GM12878 (cell line): ENCODE results near the gene CACNG1. TPM values are rescaled to one million over a fixed set of nuclear protein-coding genes. Genes with fewer than 3 reads are reported as not detected.

ENCODE experiments used
- ATAC-seq: fragments of 200-7000 bp; cut with Tn5 transposase; 3 replicates; pipeline ENCODE4 v1.9.1; 2020; ENCODE audit warnings: mild to moderate bottlenecking, moderate library complexity
- BruUV-seq: library from RNA; stranded (reverse); fragments of 400-500 nt; replicated peaks from 2 replicates; lab custom pipeline; 2021; lab: Mats Ljungman, UMichigan
- CTCF ChIA-PET: fragments of 300-600 bp; sonication (Branson Sonifier 250); formaldehyde crosslinking; extraction: SDS; loops from one replicate; lab custom pipeline; 2021; ENCODE audit warnings: inconsistent platforms; lab: Yijun Ruan, JAX
- POLR2A ChIA-PET: fragments of 350-600 bp; formaldehyde crosslinking; extraction: SDS; loops from one replicate; lab custom pipeline; 2021; ENCODE audit warnings: inconsistent platforms; lab: Charles Lee
- RAD21 ChIA-PET: fragments of 300-600 bp; sonication (Branson Sonifier 250); formaldehyde crosslinking; loops from one replicate; lab custom pipeline; 2023; ENCODE audit warnings: antibody characterized with exemption; ENCODE audit not compliant: unreplicated experiment; lab: Charles Lee
- SMC1A ChIA-PET: fragments of 300-600 bp; sonication (Branson Sonifier 250); formaldehyde crosslinking; loops from one replicate; lab custom pipeline; 2023; ENCODE audit not compliant: unreplicated experiment, uncharacterized antibody; lab: Charles Lee
- DNase-seq: peaks from one replicate; pipeline ENCODE4 v3.0.0-alpha.2; 2011; ENCODE audit warnings: low read depth, low spot score
- FAIRE-seq: peaks from 3 replicates; lab custom pipeline; 2011; peaks lifted over from hg19 to GRCh38; lab: Jason Lieb, UNC
- H2AFZ ChIP-seq: 2 replicates; pipeline ENCODE4 v1.6.0; 2011; ENCODE audit warnings: low read depth, low read length, control low read depth; ENCODE audit not compliant: control insufficient read depth
- H3K27ac ChIP-seq: 2 replicates; pipeline ENCODE4 v1.5.1; 2011; ENCODE audit warnings: control low read depth; ENCODE audit not compliant: control insufficient read depth, insufficient read depth
- H3K27me3 ChIP-seq, 2 experiments: replicated peaks in 1 of 2; 2 replicates each; pipeline versions ENCODE4 v1.6.0 to v1.6.1; 2011; ENCODE audit warnings: low read length in 1 of 2; ENCODE audit not compliant: control insufficient read depth in 2 of 2, insufficient read depth in 2 of 2
- H3K36me3 ChIP-seq, 2 experiments: 2 replicates each; pipeline ENCODE4 v1.5.1; 2011; ENCODE audit warnings: low read length in 1 of 2; ENCODE audit not compliant: control insufficient read depth in 2 of 2, insufficient read depth in 2 of 2
- H3K4me1 ChIP-seq: 2 replicates; pipeline ENCODE4 v1.6.1; 2011; ENCODE audit warnings: mild to moderate bottlenecking, low read length, moderate library complexity, mixed read lengths; ENCODE audit not compliant: control insufficient read depth, insufficient read depth
- H3K4me2 ChIP-seq: 2 replicates; pipeline ENCODE4 v1.6.0; 2011; ENCODE audit warnings: control low read depth; ENCODE audit not compliant: control insufficient read depth, insufficient read depth
- H3K4me3 ChIP-seq: fragments of 200-600 bp; sonication (generic); 2 replicates; pipeline ENCODE4 v1.5.1; 2016
- H3K79me2 ChIP-seq: 2 replicates; pipeline ENCODE4 v1.6.0; 2011; ENCODE audit warnings: low read length; ENCODE audit not compliant: control insufficient read depth, insufficient read depth
- H3K9ac ChIP-seq: 2 replicates; pipeline ENCODE4 v1.8.0; 2011; ENCODE audit warnings: low read length, control low read depth, mixed read lengths; ENCODE audit not compliant: control insufficient read depth, insufficient read depth
- H3K9me3 ChIP-seq: replicated peaks from 3 replicates; pipeline ENCODE4 v1.5.1; 2011; ENCODE audit warnings: mild to moderate bottlenecking, low read length; ENCODE audit not compliant: control insufficient read depth, insufficient read depth
- H4K20me1 ChIP-seq: 2 replicates; pipeline ENCODE4 v1.6.0; 2011; ENCODE audit not compliant: control insufficient read depth, insufficient read depth
- BCL3 ChIP-seq: IDR thresholded peaks from 2 replicates; pipeline ENCODE4 v1.6.1; 2011; ENCODE audit warnings: borderline replicate concordance, low read depth, mild to moderate bottlenecking, moderate library complexity, low read length; ENCODE audit not compliant: insufficient read depth, poor library complexity, severe bottlenecking
- BHLHE40 ChIP-seq, 2 experiments: fragments of 450-650 bp in 1 of 2; IDR thresholded peaks; 2 replicates each; pipeline ENCODE4 v1.6.1; 2011 to 2017; ENCODE audit warnings: low read depth in 2 of 2, borderline replicate concordance in 1 of 2, improper control_type of control experiment in 1 of 2, low read length in 1 of 2, mild to moderate bottlenecking in 1 of 2
- CTCF ChIP-seq, 3 experiments: IDR thresholded peaks in 2 of 3; conservative IDR thresholded peaks in 1 of 3; 2 replicates each; pipeline ENCODE4 v1.5.1; 2011; ENCODE audit warnings: low read depth in 3 of 3, low read length in 3 of 3, mild to moderate bottlenecking in 3 of 3, control low read depth in 2 of 3, moderate library complexity in 2 of 3, inconsistent platforms in 1 of 3, mixed read lengths in 1 of 3; ENCODE audit not compliant: control insufficient read depth in 2 of 3, insufficient read depth in 1 of 3; ENCODE audit errors: extremely low read depth in 1 of 3
- E2F8 ChIP-seq: fragments of 450-650 bp; IDR thresholded peaks from 2 replicates; pipeline ENCODE4 v1.6.1; 2018; ENCODE audit warnings: mild to moderate bottlenecking, low read depth, moderate library complexity; ENCODE audit not compliant: partially characterized antibody
- NBN ChIP-seq: fragments of 450-650 bp; IDR thresholded peaks from 2 replicates; pipeline ENCODE4 v1.6.1; 2016
- NFYA ChIP-seq: IDR thresholded peaks from 2 replicates; pipeline ENCODE4 v1.6.1; 2011; ENCODE audit warnings: low read depth, mild to moderate bottlenecking, low read length, improper control_type of control experiment, borderline replicate concordance
- SMAD1 ChIP-seq: fragments of 450-650 bp; IDR thresholded peaks from 2 replicates; pipeline ENCODE4 v1.6.1; 2018; ENCODE audit warnings: mild to moderate bottlenecking, low read depth; ENCODE audit not compliant: partially characterized antibody
- SRF ChIP-seq, 2 experiments: IDR thresholded peaks; 2 replicates each; pipeline ENCODE4 v1.6.1; 2011; ENCODE audit warnings: low read depth in 2 of 2, low read length in 2 of 2, mild to moderate bottlenecking in 1 of 2, moderate library complexity in 1 of 2
- USF1 ChIP-seq: IDR thresholded peaks from 2 replicates; pipeline ENCODE4 v1.6.1; 2011; ENCODE audit warnings: borderline replicate concordance, low read depth, mild to moderate bottlenecking, moderate library complexity, mixed read lengths, low read length; ENCODE audit not compliant: insufficient read depth; ENCODE audit errors: extremely low read length
- WGBS: methylation state at CpG from one replicate; pipeline ENCODE4 v1.1.6; 2016; ENCODE audit warnings: low lambda C conversion rate; ENCODE audit not compliant: insufficient replicate concordance, insufficient coverage; ENCODE audit errors: missing lambda C conversion rate; 5-methylcytosine and 5-hydroxymethylcytosine counted together
- in situ Hi-C: fragments of 300-500 bp; cut with MboI; formaldehyde crosslinking; loops from 9 replicates; pipeline ENCODE4 v1.14.3; 2018; ENCODE audit warnings: mixed read lengths
- intact Hi-C: fragments of 100-400 bp; cut with micrococcal nuclease; formaldehyde crosslinking; loops from one replicate; pipeline ENCODE4 v1.14.2; 2022; ENCODE audit not compliant: unreplicated experiment
- polyA plus RNA-seq, 11 experiments: library from polyadenylated mRNA; depleted of rRNA in 4 of 11; unstranded in 6 of 11; stranded (reverse) in 5 of 11; fragments of >200 nt; fragmentation: Nextera tagmentation in 4 of 11; fragmentation: Illumina TruSeq in 1 of 11; extraction: Ambion mirVana in 4 of 11; extraction: Trizol in 1 of 11; gene quantifications; 1 replicate in 1 of 11; 2 replicates in 10 of 11; pipeline versions ENCODE4 v1.2.1 to v1.2.3, GENCODE V29; 2011 to 2016; ENCODE audit warnings: inconsistent platforms in 2 of 11, missing spikeins in 2 of 11, low read depth in 1 of 11
- total RNA-seq, 4 experiments: library from RNA; depleted of rRNA in 3 of 4; stranded (reverse); fragments of >200 nt in 3 of 4; fragmentation: Illumina TruSeq in 1 of 4; extraction: Trizol in 1 of 4; gene quantifications; 2 replicates each; pipeline versions ENCODE4 v1.2.1 to v1.2.3, GENCODE V29; 2013 to 2021

The CACNG1 gene
- total and polyA plus RNA-seq, 10 of the 15 experiments (the other 5 are each of a cell fraction or from before 2014, with no cell fraction given): not detected

GRCh38 chr17:67054011-67054591 lies 9.7 kb downstream of the CACNG1 start:
- no peak for ATAC-seq
- WGBS: 72% methylated on average over 19 of the region's 19 CpGs
- Histone ChIP-seq H3K36me3 (no peaks in the 10 kb centered on the region), H3K27ac (no peak overlapping the region), H3K4me2 (no peak overlapping the region), H3K4me1 (peaks cover 7% of the 10 kb centered on the region), H2AFZ (no peak overlapping the region), H4K20me1 (no peaks in the 10 kb centered on the region), H3K79me2 (no peaks in the 10 kb centered on the region), H3K9ac (no peak overlapping the region), H3K4me3 (no peak overlapping the region), H3K9me3 (no peaks in the 10 kb centered on the region; the same call in 2 of the 3 replicates), H3K27me3 (no peaks in the 10 kb centered on the region)
- no TSS peak for BruUV-seq
- ChIA-PET RAD21 (no interaction called here), POLR2A (no interaction called here), CTCF (interaction anchor here (1.0 kb wide), 1 partner anchor 28 kb away, joined by 3 read pairs; no protein-coding TSS in a partner anchor), SMC1A (no interaction called here)
- FAIRE-seq: no peak
- TF ChIP-seq NBN (no peak), E2F8 (no peak), SRF (IDR thresholded peaks at IDR 0.05; ENCODE audit: low read depth in 2 of 2, low read length in 2 of 2) (no peak), USF1 (no peak), BHLHE40 (IDR thresholded peaks at IDR 0.05; ENCODE audit: borderline replicate concordance in 1 of 2, low read depth in 2 of 2, low read length in 1 of 2) (no peak), NFYA (no peak), BCL3 (no peak), SMAD1 (no peak), CTCF (IDR thresholded peaks at IDR 0.05 in 2 of 3, conservative IDR thresholded peaks at IDR 0.05 in 1 of 3; ENCODE audit: control insufficient read depth in 2 of 3, extremely low read depth in 1 of 3, insufficient read depth in 1 of 3, low read depth in 3 of 3, low read length in 3 of 3) (no peak)
- intact Hi-C loops: no loop called here
- in situ Hi-C loops: no loop called here
- no peak for DNase-seq
